ENCODE data around the gene HIPK2. TPM values are rescaled to one million over a fixed set of nuclear protein-coding genes. Genes with fewer than 3 reads are reported as not detected.

HIPK2 gene
- total and polyA plus RNA-seq, 7 donors = 18.1 to 166 (median 78.5) TPM

GRCh38 chr7:139666501-139666900, 111.3 kb downstream of the HIPK2 start:
- WGBS, 3 donors = 97 to 99% (median 99%) methylated on average over 5 of the region's 5 CpGs
- intact Hi-C loops (cut with DNase I) = no loop called here
- H3K4me1 ChIP-seq = peaks cover 21% of the 10 kb centered on the region
- no peaks in the 10 kb centered on the region for H3K27me3 ChIP-seq (ENCODE audit: insufficient read depth in 3 of 3, low read length in 2 of 3)
- H3K9me3 ChIP-seq = no peaks in the 10 kb centered on the region
- H3K27ac ChIP-seq = no peak overlapping the region
- no peak for DNase-seq
- no peak for TF ChIP-seq CTCF (IDR thresholded peaks at IDR 0.05)
- ATAC-seq = no peak
- no peak overlapping the region for H3K4me3 ChIP-seq
- no peaks in the 10 kb centered on the region for H3K36me3 ChIP-seq (ENCODE audit: insufficient read depth in 1 of 2, low read depth in 1 of 2)

- no peak for TF ChIP-seq CTCF (IDR thresholded peaks at IDR 0.05)
- Histone ChIP-seq H3K4me1 (peaks cover 41% of the 10 kb centered on the region), H3K27ac (no peak overlapping the region), H3K27me3 (ENCODE audit: insufficient read depth in 3 of 3, low read length in 2 of 3) (no peaks in the 10 kb centered on the region), H3K9me3 (no peaks in the 10 kb centered on the region), H3K4me3 (no peak overlapping the region), H3K36me3 (ENCODE audit: insufficient read depth in 1 of 2, low read depth in 1 of 2) (no peaks in the 10 kb centered on the region)
- intact Hi-C loops (cut with DNase I) = no loop called here
- 86 to 96% (median 87%) methylated on average over 6 of the region's 6 CpGs for WGBS, 3 donors
- ATAC-seq (no peak), DNase-seq (no peak)
These were observed 113.4 kb downstream of the HIPK2 start for GRCh38 chr7:139664434-139664833.

GRCh38 chr7:139663608-139664177, 114.1 kb downstream of the HIPK2 start:
- Histone ChIP-seq H3K27ac (no peak overlapping the region), H3K27me3 (ENCODE audit: insufficient read depth in 3 of 3, low read length in 2 of 3) (no peaks in the 10 kb centered on the region), H3K4me3 (no peak overlapping the region), H3K4me1 (peaks cover 48% of the 10 kb centered on the region), H3K9me3 (no peaks in the 10 kb centered on the region), H3K36me3 (ENCODE audit: insufficient read depth in 1 of 2, low read depth in 1 of 2) (no peaks in the 10 kb centered on the region)
- no peak for TF ChIP-seq CTCF (IDR thresholded peaks at IDR 0.05)
- ATAC-seq (no peak), DNase-seq (no peak)
- intact Hi-C loops (cut with DNase I) = no loop called here
- 93 to 97% (median 94%) methylated on average over 11 of the region's 11 CpGs for WGBS, 3 donors

GRCh38 chr7:139661903-139662302, 115.9 kb downstream of the HIPK2 start:
- Histone ChIP-seq H3K36me3 (ENCODE audit: insufficient read depth in 1 of 2, low read depth in 1 of 2) (no peaks in the 10 kb centered on the region), H3K27me3 (ENCODE audit: insufficient read depth in 3 of 3, low read length in 2 of 3) (no peaks in the 10 kb centered on the region), H3K4me1 (peaks cover 39% of the 10 kb centered on the region), H3K27ac (no peak overlapping the region), H3K9me3 (no peaks in the 10 kb centered on the region), H3K4me3 (no peak overlapping the region)
- 84 to 85% (median 84%) methylated on average over 3 of the region's 3 CpGs for WGBS, 3 donors
- no peak for DNase-seq
- no peak for TF ChIP-seq CTCF (IDR thresholded peaks at IDR 0.05)
- intact Hi-C loops (cut with DNase I) = no loop called here
- ATAC-seq = no peak

- ATAC-seq (no peak), DNase-seq (no peak)
- no peaks in the 10 kb centered on the region for H3K27me3 ChIP-seq (ENCODE audit: insufficient read depth in 3 of 3, low read length in 2 of 3)
- H3K4me3 ChIP-seq = no peak overlapping the region
- no peaks in the 10 kb centered on the region for H3K9me3 ChIP-seq
- no peak for TF ChIP-seq CTCF (IDR thresholded peaks at IDR 0.05)
- H3K4me1 ChIP-seq = peaks cover 39% of the 10 kb centered on the region
- no peaks in the 10 kb centered on the region for H3K36me3 ChIP-seq (ENCODE audit: insufficient read depth in 1 of 2, low read depth in 1 of 2)
- no peak overlapping the region for H3K27ac ChIP-seq
- 71 to 91% (median 82%) methylated on average over 2 of the region's 2 CpGs for WGBS, 3 donors
- intact Hi-C loops (cut with DNase I) = no loop called here
These were observed 116.8 kb downstream of the HIPK2 start for GRCh38 chr7:139661043-139661440.

All from psoas muscle (tissue), 8 donors.